Large intestine (tissue), 12 donors: ENCODE data around the gene CXCL3. TPM values are rescaled to one million over a fixed set of nuclear protein-coding genes. Genes with fewer than 3 reads are reported as not detected.
A peak's percentile ranks its signal among the peaks of the same experiment; 100 is the strongest.
"Not testable (repeated sequence)": the region's sequence is repeated elsewhere in the genome, so short reads cannot be mapped to it uniquely, and the experiment has no call there.

Experiments
- DNase-seq, 2 donors: peaks; one replicate each; pipeline versions ENCODE4 v3.0.0 to v3.0.0-alpha.2; 2013
- H3K27ac ChIP-seq: one replicate; pipeline ENCODE4 v1.5.1; 2013; ENCODE audit warnings: low read length
- H3K27me3 ChIP-seq: 2 replicates; pipeline ENCODE4 v1.6.1; 2013; ENCODE audit warnings: low read length; ENCODE audit not compliant: control insufficient read depth, insufficient read depth
- H3K36me3 ChIP-seq: 2 replicates; pipeline ENCODE4 v1.6.1; 2013; ENCODE audit warnings: low read length; ENCODE audit not compliant: control insufficient read depth, insufficient read depth
- H3K4me1 ChIP-seq: one replicate; pipeline ENCODE4 v1.6.1; 2013; ENCODE audit warnings: low read length; ENCODE audit not compliant: control insufficient read depth, insufficient read depth
- H3K4me3 ChIP-seq: one replicate; pipeline ENCODE4 v1.5.1; 2013; ENCODE audit warnings: low read length
- H3K9me3 ChIP-seq: one replicate; pipeline ENCODE4 v1.6.1; 2013; ENCODE audit warnings: mild to moderate bottlenecking, low read depth, low read length, moderate library complexity; ENCODE audit not compliant: control insufficient read depth
- WGBS: methylation state at CpG from one replicate; pipeline ENCODE4 v1.1.5; 2013; ENCODE audit warnings: low lambda C conversion rate; ENCODE audit not compliant: insufficient coverage; 5-methylcytosine and 5-hydroxymethylcytosine counted together
- long read RNA-seq, 11 donors: transcript quantifications; one replicate each; lab custom pipeline, GENCODE V29; 2026
- polyA plus RNA-seq: library from polyadenylated mRNA; unstranded; fragments of 120-200 nt; gene quantifications from one replicate; pipeline ENCODE4 v1.2.1, GENCODE V29; 2013

CXCL3 gene
- 1.4 TPM for polyA plus RNA-seq
- long read RNA-seq, donor 1, result 0 reads
- long read RNA-seq, donor 2, partial matches to known transcripts, result 0 of 1 reads
- long read RNA-seq, donor 2, other reads (novel, unspliced or antisense), result 0 of 1 reads
- long read RNA-seq, donor 3, result 0 reads
- long read RNA-seq, donor 4, result 0 reads
- long read RNA-seq, donor 5, partial matches to known transcripts, result 0 of 2 reads
- long read RNA-seq, donor 5, other reads (novel, unspliced or antisense), result 0 of 2 reads
- long read RNA-seq, donor 6, result 0 reads
- long read RNA-seq, donor 7, result 0 reads
- long read RNA-seq, donor 8, result 0 reads
- long read RNA-seq, donor 9, result 0 reads
- long read RNA-seq, donor 10, result 0 reads
- long read RNA-seq, donor 11, partial matches to known transcripts, result 0 of 1 reads
- long read RNA-seq, donor 11, other reads (novel, unspliced or antisense), result 0 of 1 reads

GRCh38 chr4:74038425-74039314, at the start of gene CXCL3:
TSS of gene CXCL3 (minus strand) at chr4:74038689. CDS start at chr4:74038611, 78 bp downstream.
- peaks cover 3% of the 10 kb centered on the region for H3K4me1 ChIP-seq
- peak within 1 kb of the TSS; percentile 71 for H3K27ac ChIP-seq
- H3K4me3 ChIP-seq, result peak within 1 kb of the TSS; percentile 87
- H3K36me3 ChIP-seq, result no peaks in the 10 kb centered on the region
- DNase-seq, result peak; percentile 64 to 87
- no peaks in the 10 kb centered on the region for H3K27me3 ChIP-seq
- 0% methylated on average over 3 of the region's 64 CpGs for WGBS
- H3K9me3 ChIP-seq, result no peaks in the 10 kb centered on the region

- H3K4me1 ChIP-seq, result no peaks in the 10 kb centered on the region
- H3K9me3 ChIP-seq, result no peaks in the 10 kb centered on the region
- DNase-seq, result no peak
These were observed 49.0 kb upstream of the CXCL3 start for GRCh38 chr4:74087481-74087880.

GRCh38 chr4:74085669-74086068, 47.2 kb upstream of the CXCL3 start:
- no peaks in the 10 kb centered on the region for H3K36me3 ChIP-seq
- no peaks in the 10 kb centered on the region for H3K9me3 ChIP-seq
- H3K27ac ChIP-seq, result no peak overlapping the region
- 100% methylated on average over 1 of the region's 4 CpGs for WGBS
- no peaks in the 10 kb centered on the region for H3K27me3 ChIP-seq
- no peaks in the 10 kb centered on the region for H3K4me1 ChIP-seq
- DNase-seq, result no peak
- no peak overlapping the region for H3K4me3 ChIP-seq

More at GRCh38 chr4:74087481-74087880, 49.0 kb upstream of the CXCL3 start:
- no peak overlapping the region for H3K27ac ChIP-seq
- H3K4me3 ChIP-seq, result no peak overlapping the region
- no peaks in the 10 kb centered on the region for H3K36me3 ChIP-seq
- H3K27me3 ChIP-seq, result no peaks in the 10 kb centered on the region

GRCh38 chr4:74084984-74085383, 46.5 kb upstream of the CXCL3 start:
- H3K9me3 ChIP-seq, result no peaks in the 10 kb centered on the region
- no peak overlapping the region for H3K27ac ChIP-seq
- no peaks in the 10 kb centered on the region for H3K27me3 ChIP-seq
- no peak for DNase-seq
- no peaks in the 10 kb centered on the region for H3K36me3 ChIP-seq
- WGBS, result no CpG with 5 or more reads among the region's 4 CpGs
- no peak overlapping the region for H3K4me3 ChIP-seq
- no peaks in the 10 kb centered on the region for H3K4me1 ChIP-seq

GRCh38 chr4:74083546-74083945, 45.1 kb upstream of the CXCL3 start:
- WGBS, result 100% methylated on average over 2 of the region's 2 CpGs
- DNase-seq, result no peak
- H3K27me3 ChIP-seq, result no peaks in the 10 kb centered on the region
- H3K4me1 ChIP-seq, result no peaks in the 10 kb centered on the region
- no peaks in the 10 kb centered on the region for H3K9me3 ChIP-seq
- no peak overlapping the region for H3K27ac ChIP-seq
- H3K4me3 ChIP-seq, result no peak overlapping the region
- H3K36me3 ChIP-seq, result no peaks in the 10 kb centered on the region

GRCh38 chr4:74081035-74081434, 42.5 kb upstream of the CXCL3 start:
- no peaks in the 10 kb centered on the region for H3K9me3 ChIP-seq
- no peaks in the 10 kb centered on the region for H3K36me3 ChIP-seq
- no peaks in the 10 kb centered on the region for H3K27me3 ChIP-seq
- no peak for DNase-seq
- H3K27ac ChIP-seq, result no peak overlapping the region
- no peaks in the 10 kb centered on the region for H3K4me1 ChIP-seq
- H3K4me3 ChIP-seq, result no peak overlapping the region
- WGBS, result no CpG with 5 or more reads among the region's 3 CpGs

- WGBS, result no CpG with 5 or more reads among the region's 2 CpGs
- DNase-seq, H3K9me3 ChIP-seq, H3K27ac ChIP-seq, H3K4me1 ChIP-seq, H3K36me3 ChIP-seq, H3K27me3 ChIP-seq, H3K4me3 ChIP-seq: not testable (repeated sequence)
These were observed 41.9 kb upstream of the CXCL3 start for GRCh38 chr4:74080351-74080750.

GRCh38 chr4:74079024-74079423, 40.5 kb upstream of the CXCL3 start:
- not testable (repeated sequence) for H3K27me3 ChIP-seq, DNase-seq, H3K9me3 ChIP-seq, H3K4me1 ChIP-seq, H3K36me3 ChIP-seq, H3K27ac ChIP-seq, H3K4me3 ChIP-seq
- WGBS, result 100% methylated on average over 1 of the region's 2 CpGs

GRCh38 chr4:74073358-74073757, 34.9 kb upstream of the CXCL3 start:
- Histone ChIP-seq H3K9me3 (no peaks in the 10 kb centered on the region), H3K27ac (no peak overlapping the region), H3K4me1 (no peaks in the 10 kb centered on the region), H3K36me3 (no peaks in the 10 kb centered on the region), H3K4me3 (no peak overlapping the region), H3K27me3 (no peaks in the 10 kb centered on the region)
- DNase-seq, result no peak

- Histone ChIP-seq H3K4me3 (no peak overlapping the region), H3K27ac (no peak overlapping the region), H3K27me3 (no peaks in the 10 kb centered on the region), H3K36me3 (no peaks in the 10 kb centered on the region), H3K9me3 (no peaks in the 10 kb centered on the region), H3K4me1 (no peaks in the 10 kb centered on the region)
- 100% methylated on average over 1 of the region's 1 CpG for WGBS
- DNase-seq, result no peak
These were observed 34.2 kb upstream of the CXCL3 start for GRCh38 chr4:74072739-74073138.
